H9 (cell line): ENCODE data around the gene OS9. TPM values are rescaled to one million over a fixed set of nuclear protein-coding genes. Genes with fewer than 3 reads are reported as not detected.
"Not testable (repeated sequence)": the region's sequence is repeated elsewhere in the genome, so short reads cannot be mapped to it uniquely, and the experiment has no call there.

ENCODE experiments used
- DNase-seq: peaks from one replicate; pipeline ENCODE4 v3.0.0-alpha.2; 2017
- H2AFZ ChIP-seq: one replicate; pipeline ENCODE4 v1.6.1; 2013; ENCODE audit warnings: mild to moderate bottlenecking, low read length, control low read depth, moderate library complexity
- H2AK5ac ChIP-seq: 2 replicates; pipeline ENCODE4 v1.6.1; 2013; ENCODE audit warnings: low read length, control low read depth, mixed read lengths; ENCODE audit not compliant: insufficient read length
- H2BK120ac ChIP-seq: one replicate; pipeline ENCODE4 v1.6.1; 2013; ENCODE audit warnings: low read depth, mild to moderate bottlenecking, low read length, control low read depth, inconsistent platforms; ENCODE audit not compliant: poor library complexity, severe bottlenecking
- H2BK12ac ChIP-seq: 2 replicates; pipeline ENCODE4 v1.6.1; 2013; ENCODE audit warnings: low read length, control low read depth, mixed read lengths, low read depth; ENCODE audit not compliant: insufficient read length
- H2BK15ac ChIP-seq: 2 replicates; pipeline ENCODE4 v1.6.1; 2013; ENCODE audit warnings: low read depth, low read length, control low read depth
- H2BK20ac ChIP-seq: one replicate; pipeline ENCODE4 v1.6.1; 2013; ENCODE audit warnings: low read depth, mild to moderate bottlenecking, low read length, control low read depth, inconsistent platforms; ENCODE audit not compliant: poor library complexity, severe bottlenecking
- H2BK5ac ChIP-seq: 2 replicates; pipeline ENCODE4 v1.6.1; 2013; ENCODE audit warnings: low read length, control low read depth, mixed read lengths; ENCODE audit not compliant: insufficient read length
- H3K14ac ChIP-seq: 2 replicates; pipeline ENCODE4 v1.6.1; 2013; ENCODE audit warnings: low read length, control low read depth; ENCODE audit not compliant: insufficient read depth
- H3K18ac ChIP-seq: 2 replicates; pipeline ENCODE4 v1.6.1; 2013; ENCODE audit warnings: low read depth, mild to moderate bottlenecking, mixed read lengths, low read length, control low read depth; ENCODE audit not compliant: insufficient read length
- H3K23ac ChIP-seq: 2 replicates; pipeline ENCODE4 v1.6.1; 2013; ENCODE audit warnings: low read length, control low read depth, mixed read lengths, low read depth; ENCODE audit not compliant: insufficient read length
- H3K23me2 ChIP-seq: 2 replicates; pipeline ENCODE4 v1.6.1; 2013; ENCODE audit warnings: low read depth, mild to moderate bottlenecking, mixed read lengths, low read length, control low read depth; ENCODE audit not compliant: insufficient read length, poor library complexity, severe bottlenecking
- H3K27ac ChIP-seq: 2 replicates; pipeline ENCODE4 v1.5.1; 2013; ENCODE audit warnings: low read length, control low read depth, mixed read lengths, low read depth; ENCODE audit not compliant: insufficient read length
- H3K27me3 ChIP-seq: 2 replicates; pipeline ENCODE4 v1.6.1; 2013; ENCODE audit warnings: low read length, control low read depth, inconsistent platforms; ENCODE audit not compliant: insufficient read depth
- H3K4ac ChIP-seq: 2 replicates; pipeline ENCODE4 v1.6.1; 2013; ENCODE audit warnings: low read depth, mild to moderate bottlenecking, control low read depth, inconsistent platforms, low read length, moderate library complexity
- H3K4me1 ChIP-seq: 2 replicates; pipeline ENCODE4 v1.6.1; 2013; ENCODE audit warnings: low read length, control low read depth, inconsistent platforms; ENCODE audit not compliant: insufficient read depth
- H3K4me2 ChIP-seq: 2 replicates; pipeline ENCODE4 v1.6.1; 2013; ENCODE audit warnings: low read length, control low read depth, mixed read lengths; ENCODE audit not compliant: insufficient read length, insufficient read depth
- H3K56ac ChIP-seq: 2 replicates; pipeline ENCODE4 v1.6.1; 2013; ENCODE audit warnings: low read depth, mild to moderate bottlenecking, mixed read lengths, low read length, control low read depth; ENCODE audit not compliant: insufficient read length
- H3K79me1 ChIP-seq: 2 replicates; pipeline ENCODE4 v1.6.1; 2013; ENCODE audit warnings: low read depth, mild to moderate bottlenecking, moderate library complexity, low read length, control low read depth, inconsistent platforms; ENCODE audit not compliant: insufficient read depth, poor library complexity, severe bottlenecking
- H3K79me2 ChIP-seq: 2 replicates; pipeline ENCODE4 v1.6.1; 2013; ENCODE audit warnings: low read length, control low read depth, inconsistent platforms; ENCODE audit not compliant: insufficient read depth
- H3K9ac ChIP-seq: 2 replicates; pipeline ENCODE4 v1.6.1; 2013; ENCODE audit warnings: low read length, control low read depth, mixed read lengths; ENCODE audit not compliant: insufficient read length; ENCODE audit errors: extremely low read depth
- H3K9me3 ChIP-seq: one replicate; pipeline ENCODE4 v1.6.1; 2013; ENCODE audit warnings: low read depth, low read length, inconsistent platforms; ENCODE audit not compliant: control insufficient read depth
- H3T11ph ChIP-seq: one replicate; pipeline ENCODE4 v1.6.1; 2013; ENCODE audit warnings: mild to moderate bottlenecking, low read length, control low read depth, inconsistent platforms
- H4K20me1 ChIP-seq: one replicate; pipeline ENCODE4 v1.6.1; 2013; ENCODE audit not compliant: control insufficient read depth, insufficient read length, insufficient read depth
- H4K5ac ChIP-seq: 2 replicates; pipeline ENCODE4 v1.6.1; 2013; ENCODE audit warnings: low read depth, mild to moderate bottlenecking, mixed read lengths, low read length, control low read depth; ENCODE audit not compliant: insufficient read length
- H4K8ac ChIP-seq: replicated peaks from 2 replicates; pipeline ENCODE4 v1.6.1; 2013; ENCODE audit warnings: low read length, control low read depth, mixed read lengths, low read depth; ENCODE audit not compliant: insufficient read length
- H4K91ac ChIP-seq: 2 replicates; pipeline ENCODE4 v1.6.1; 2013; ENCODE audit warnings: low read depth, mild to moderate bottlenecking, moderate library complexity, mixed read lengths, low read length, control low read depth; ENCODE audit not compliant: insufficient read length
- H3K27ac Mint-ChIP-seq, 3 experiments: 2 replicates in 2 of 3; 3 replicates in 1 of 3; pipeline ENCODE4 v1.8.0; 2020 to 2021; ENCODE audit warnings: mixed read lengths in 3 of 3, mild to moderate bottlenecking in 1 of 3, moderate library complexity in 1 of 3
- H3K27me3 Mint-ChIP-seq: 2 replicates; pipeline ENCODE4 v1.8.0; 2021; ENCODE audit warnings: low read depth, mild to moderate bottlenecking, moderate library complexity, mixed read lengths
- H3K36me3 Mint-ChIP-seq, 3 experiments: 2 replicates in 2 of 3; 3 replicates in 1 of 3; pipeline ENCODE4 v1.8.0; 2020 to 2021; ENCODE audit warnings: low read depth in 3 of 3, mixed read lengths in 3 of 3; ENCODE audit not compliant: insufficient read depth in 1 of 3
- H3K4me1 Mint-ChIP-seq, 2 experiments: 2 replicates each; pipeline ENCODE4 v1.8.0; 2020; ENCODE audit warnings: mixed read lengths in 2 of 2
- H3K4me3 Mint-ChIP-seq, 2 experiments: 2 replicates in 1 of 2; 3 replicates in 1 of 2; pipeline ENCODE4 v1.8.0; 2020 to 2021; ENCODE audit warnings: mild to moderate bottlenecking in 2 of 2, mixed read lengths in 2 of 2, moderate library complexity in 1 of 2
- H3K9me3 Mint-ChIP-seq, 2 experiments: 2 replicates in 1 of 2; 3 replicates in 1 of 2; pipeline ENCODE4 v1.8.0; 2020; ENCODE audit warnings: mild to moderate bottlenecking in 2 of 2, mixed read lengths in 2 of 2, moderate library complexity in 1 of 2
- WGBS: extraction: QIAGEN DNeasy Blood & Tissue Kit; methylation state at CpG from one replicate; pipeline ENCODE4 v1.1.7; 2013; ENCODE audit warnings: missing lambda C conversion rate, low lambda C conversion rate, mixed read lengths; ENCODE audit not compliant: insufficient read length; ENCODE audit errors: extremely low coverage; 5-methylcytosine and 5-hydroxymethylcytosine counted together
- total RNA-seq: library from RNA; stranded (reverse); gene quantifications from 2 replicates; pipeline ENCODE4 v1.2.1, GENCODE V29; 2021
- TF ChIP-seq, protein P1 (sequence below): fragments of 200-600 bp; sonication (generic); conservative IDR thresholded peaks from 3 replicates; pipeline ENCODE4 v1.8.0; 2021; ENCODE audit warnings: antibody characterized with exemption, mild to moderate bottlenecking

Gene OS9
- total RNA-seq, 1 experiment from 2014 or later, result 112 TPM

DNA sequence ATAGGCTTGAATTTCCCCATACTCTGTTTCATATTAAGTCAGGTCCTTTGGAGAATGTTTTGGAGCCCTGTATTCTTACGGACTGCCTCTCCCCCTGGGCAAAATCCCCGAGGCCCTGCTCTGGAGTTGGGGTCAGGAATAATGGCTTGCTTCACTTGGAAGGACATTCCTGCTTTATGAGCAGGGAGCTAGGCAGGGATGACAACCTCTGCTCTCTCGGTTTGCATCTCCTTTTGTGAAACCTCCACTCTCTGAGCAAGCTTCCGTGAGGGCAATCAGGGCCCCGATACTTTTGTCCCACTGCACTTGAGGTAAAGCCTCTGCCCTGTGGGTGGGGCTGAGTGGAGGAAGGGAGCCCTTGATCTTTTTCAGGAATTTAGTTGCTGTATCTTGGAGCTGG is 19.3 kb downstream of the OS9 start:
- no peaks in the 10 kb centered on the region for H3K9me3 ChIP-seq
- DNase-seq, result no peak
- no peaks in the 10 kb centered on the region for H3K27me3 ChIP-seq
- H3K9me3 Mint-ChIP-seq, result no peaks in the 10 kb centered on the region
- H3K18ac ChIP-seq, result no peak overlapping the region
- H3K36me3 Mint-ChIP-seq, result peaks cover 8 to 30% (median 9%) of the 10 kb centered on the region in 3 experiments; a peak in 6 of 7 replicates
- no peak overlapping the region for H4K5ac ChIP-seq
- H2BK15ac ChIP-seq, result no peak overlapping the region
- H3K4me1 Mint-ChIP-seq, result no peaks in the 10 kb centered on the region
- no peaks in the 10 kb centered on the region for H3K79me1 ChIP-seq
- no peak overlapping the region for H3K23ac ChIP-seq
- no peak overlapping the region for H2BK5ac ChIP-seq
- no peaks in the 10 kb centered on the region for H3K4me1 ChIP-seq
- no peak overlapping the region for H3K14ac ChIP-seq
- no peak overlapping the region for H3K56ac ChIP-seq
- no peak overlapping the region for H3K4me2 ChIP-seq
- no peak overlapping the region for H3K4me3 Mint-ChIP-seq
- no peak overlapping the region for H2AFZ ChIP-seq
- no peaks in the 10 kb centered on the region for H3K79me2 ChIP-seq
- H3K27me3 Mint-ChIP-seq, result no peaks in the 10 kb centered on the region
- no peak overlapping the region for H4K91ac ChIP-seq
- TF ChIP-seq, protein P1, sequence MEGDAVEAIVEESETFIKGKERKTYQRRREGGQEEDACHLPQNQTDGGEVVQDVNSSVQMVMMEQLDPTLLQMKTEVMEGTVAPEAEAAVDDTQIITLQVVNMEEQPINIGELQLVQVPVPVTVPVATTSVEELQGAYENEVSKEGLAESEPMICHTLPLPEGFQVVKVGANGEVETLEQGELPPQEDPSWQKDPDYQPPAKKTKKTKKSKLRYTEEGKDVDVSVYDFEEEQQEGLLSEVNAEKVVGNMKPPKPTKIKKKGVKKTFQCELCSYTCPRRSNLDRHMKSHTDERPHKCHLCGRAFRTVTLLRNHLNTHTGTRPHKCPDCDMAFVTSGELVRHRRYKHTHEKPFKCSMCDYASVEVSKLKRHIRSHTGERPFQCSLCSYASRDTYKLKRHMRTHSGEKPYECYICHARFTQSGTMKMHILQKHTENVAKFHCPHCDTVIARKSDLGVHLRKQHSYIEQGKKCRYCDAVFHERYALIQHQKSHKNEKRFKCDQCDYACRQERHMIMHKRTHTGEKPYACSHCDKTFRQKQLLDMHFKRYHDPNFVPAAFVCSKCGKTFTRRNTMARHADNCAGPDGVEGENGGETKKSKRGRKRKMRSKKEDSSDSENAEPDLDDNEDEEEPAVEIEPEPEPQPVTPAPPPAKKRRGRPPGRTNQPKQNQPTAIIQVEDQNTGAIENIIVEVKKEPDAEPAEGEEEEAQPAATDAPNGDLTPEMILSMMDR, result no peak
- H4K20me1 ChIP-seq, result no peaks in the 10 kb centered on the region
- H2AK5ac ChIP-seq, result no peak overlapping the region
- no peak overlapping the region for H3T11ph ChIP-seq
- H3K27ac Mint-ChIP-seq, result no peak overlapping the region
- H3K27ac ChIP-seq, result no peak overlapping the region
- no peak overlapping the region for H3K9ac ChIP-seq
- H2BK20ac ChIP-seq, result no peak overlapping the region
- no CpG with 5 or more reads among the region's 5 CpGs for WGBS
- H2BK120ac ChIP-seq, result no peak overlapping the region
- H2BK12ac ChIP-seq, result no peak overlapping the region
- no peaks in the 10 kb centered on the region for H3K23me2 ChIP-seq
- no peak overlapping the region for H4K8ac ChIP-seq
- no peak overlapping the region for H3K4ac ChIP-seq

DNA sequence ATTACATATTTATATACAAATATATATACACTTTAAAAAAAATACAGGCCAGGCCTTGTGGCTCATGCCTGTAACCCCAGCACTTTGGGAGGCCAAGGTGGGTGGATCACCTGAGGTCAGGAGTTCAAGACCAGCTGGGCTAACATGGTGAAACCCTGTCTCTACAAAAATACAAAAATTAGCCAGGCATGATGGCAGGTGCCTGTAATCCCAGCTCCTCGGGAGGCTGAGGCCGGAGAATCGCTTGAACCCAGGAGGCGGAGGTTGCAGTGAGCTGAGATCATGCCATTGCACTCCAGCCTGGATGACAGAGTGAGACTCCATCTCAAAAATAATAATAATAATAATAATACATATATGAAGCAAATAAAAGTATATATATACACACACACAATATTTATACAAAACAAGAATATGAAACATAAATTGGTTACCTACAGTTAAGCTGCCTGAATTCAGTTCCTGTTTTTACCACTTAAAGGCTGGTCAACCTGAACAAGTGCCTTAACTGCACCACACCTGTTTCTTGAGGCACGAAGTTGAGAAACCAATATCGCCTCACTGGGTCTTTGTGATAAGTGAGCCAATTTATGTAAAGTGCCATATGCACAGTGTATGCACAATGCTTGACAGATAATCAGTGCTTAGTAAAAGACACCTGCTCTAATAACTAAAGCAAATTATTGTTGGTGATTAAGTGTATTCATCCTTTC is 21.3 kb downstream of the OS9 start:
- not testable (repeated sequence) for H3K9me3 ChIP-seq, H3K27ac ChIP-seq, H3K23me2 ChIP-seq, H4K20me1 ChIP-seq, H3K27me3 ChIP-seq, H2AK5ac ChIP-seq, H3K23ac ChIP-seq, H2BK12ac ChIP-seq, H3K4me1 ChIP-seq, H3K56ac ChIP-seq, H3K4me2 ChIP-seq, H2BK20ac ChIP-seq, H3K27me3 Mint-ChIP-seq, H3K79me2 ChIP-seq, H3K9ac ChIP-seq, H3K9me3 Mint-ChIP-seq, H3K4me1 Mint-ChIP-seq, H3T11ph ChIP-seq, H2BK120ac ChIP-seq, H3K79me1 ChIP-seq, H4K8ac ChIP-seq, H3K4me3 Mint-ChIP-seq, H2BK15ac ChIP-seq, H2BK5ac ChIP-seq, H3K4ac ChIP-seq, DNase-seq, H4K5ac ChIP-seq, H3K14ac ChIP-seq, H3K27ac Mint-ChIP-seq, H4K91ac ChIP-seq, H3K18ac ChIP-seq, H2AFZ ChIP-seq
- H3K36me3 Mint-ChIP-seq, result peaks cover 16 to 46% (median 28%) of the 10 kb centered on the region in 3 experiments
- WGBS, result no CpG with 5 or more reads among the region's 6 CpGs
